ENCODE measurements around the gene PLD1.

DNA sequence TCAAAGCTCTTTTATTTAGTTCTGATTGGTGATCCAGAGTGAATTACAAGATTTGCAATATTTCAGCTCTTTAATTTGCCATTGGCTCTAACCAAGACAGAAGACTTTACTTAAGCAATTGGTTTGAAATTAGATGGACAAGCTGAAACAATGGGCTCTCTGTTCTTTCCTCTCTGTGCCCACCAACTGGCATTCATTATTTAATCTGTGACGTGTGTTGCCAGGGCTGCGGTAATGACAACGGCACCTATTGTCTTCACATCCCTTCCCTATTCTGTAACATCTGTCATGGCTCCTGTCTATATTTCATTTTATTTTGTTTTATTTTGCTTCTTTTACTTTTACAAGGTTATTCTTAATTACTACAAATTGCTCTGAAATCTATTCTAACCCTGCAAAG lies 33.9 kb downstream of the PLD1 start:
- TF ChIP-seq, protein P1, sequence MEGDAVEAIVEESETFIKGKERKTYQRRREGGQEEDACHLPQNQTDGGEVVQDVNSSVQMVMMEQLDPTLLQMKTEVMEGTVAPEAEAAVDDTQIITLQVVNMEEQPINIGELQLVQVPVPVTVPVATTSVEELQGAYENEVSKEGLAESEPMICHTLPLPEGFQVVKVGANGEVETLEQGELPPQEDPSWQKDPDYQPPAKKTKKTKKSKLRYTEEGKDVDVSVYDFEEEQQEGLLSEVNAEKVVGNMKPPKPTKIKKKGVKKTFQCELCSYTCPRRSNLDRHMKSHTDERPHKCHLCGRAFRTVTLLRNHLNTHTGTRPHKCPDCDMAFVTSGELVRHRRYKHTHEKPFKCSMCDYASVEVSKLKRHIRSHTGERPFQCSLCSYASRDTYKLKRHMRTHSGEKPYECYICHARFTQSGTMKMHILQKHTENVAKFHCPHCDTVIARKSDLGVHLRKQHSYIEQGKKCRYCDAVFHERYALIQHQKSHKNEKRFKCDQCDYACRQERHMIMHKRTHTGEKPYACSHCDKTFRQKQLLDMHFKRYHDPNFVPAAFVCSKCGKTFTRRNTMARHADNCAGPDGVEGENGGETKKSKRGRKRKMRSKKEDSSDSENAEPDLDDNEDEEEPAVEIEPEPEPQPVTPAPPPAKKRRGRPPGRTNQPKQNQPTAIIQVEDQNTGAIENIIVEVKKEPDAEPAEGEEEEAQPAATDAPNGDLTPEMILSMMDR (IDR thresholded peaks at IDR 0.05), result no peak
- no peak for TF ChIP-seq POLR2A (IDR thresholded peaks at IDR 0.05)

Data from right lobe of liver (tissue), 4 donors.